GM19043 (cell line): Measurements from ENCODE around the gene IER5.

Source experiments
- ATAC-seq: cut with Tn5 transposase; IDR thresholded peaks from one replicate; pipeline ENCODE4 v1.9.1; 2021; ENCODE audit warnings: low read depth; ENCODE audit not compliant: unreplicated experiment

Gene IER5

DNA sequence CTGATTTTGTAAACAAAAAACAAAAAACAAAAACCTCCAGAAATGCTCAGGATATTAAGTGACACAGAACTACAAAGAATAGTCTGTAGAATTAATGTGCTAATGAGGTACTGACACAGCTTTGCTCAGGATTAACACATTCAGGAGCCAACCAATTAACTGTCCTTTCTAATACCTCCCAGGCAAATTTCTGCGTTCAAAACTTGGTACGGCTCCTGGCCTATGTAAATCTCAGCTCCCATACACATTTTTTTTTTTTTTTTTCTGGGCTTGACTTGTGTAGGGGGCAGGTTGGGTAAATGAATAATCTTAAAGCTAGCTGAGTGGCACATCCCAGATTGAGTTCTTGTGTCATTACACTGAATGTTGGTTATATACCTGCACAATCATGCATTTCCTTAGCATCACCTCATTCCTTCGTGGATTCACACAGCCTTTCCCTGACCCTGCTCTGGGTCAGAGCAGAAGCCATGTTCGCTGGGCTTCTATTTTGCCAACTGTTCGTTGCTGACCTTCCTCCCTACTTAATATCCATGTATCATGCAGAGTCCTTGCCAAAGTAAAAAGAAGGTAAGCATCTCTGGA is 12.6 kb upstream of the IER5 start:
- ATAC-seq, result no peak

DNA sequence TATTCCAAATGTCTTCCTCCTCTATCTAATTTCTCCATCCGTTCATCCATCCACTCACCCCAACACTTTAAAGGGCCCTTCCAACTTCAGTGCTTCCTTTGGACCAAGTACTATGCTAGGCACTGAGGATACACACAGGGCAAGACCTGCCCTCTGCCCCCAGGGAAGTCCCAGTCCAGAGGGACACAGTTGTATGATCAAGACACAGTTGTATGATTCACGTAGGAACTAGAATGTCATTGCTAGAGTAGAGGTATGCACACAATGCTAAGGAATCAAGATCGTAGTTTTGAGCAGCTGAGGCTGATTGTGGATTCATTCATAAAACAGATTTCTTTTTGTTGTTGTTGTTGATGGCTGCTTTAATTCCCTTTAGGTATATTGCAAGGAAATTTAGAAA is 11.6 kb upstream of the IER5 start:
- ATAC-seq, result no peak

DNA sequence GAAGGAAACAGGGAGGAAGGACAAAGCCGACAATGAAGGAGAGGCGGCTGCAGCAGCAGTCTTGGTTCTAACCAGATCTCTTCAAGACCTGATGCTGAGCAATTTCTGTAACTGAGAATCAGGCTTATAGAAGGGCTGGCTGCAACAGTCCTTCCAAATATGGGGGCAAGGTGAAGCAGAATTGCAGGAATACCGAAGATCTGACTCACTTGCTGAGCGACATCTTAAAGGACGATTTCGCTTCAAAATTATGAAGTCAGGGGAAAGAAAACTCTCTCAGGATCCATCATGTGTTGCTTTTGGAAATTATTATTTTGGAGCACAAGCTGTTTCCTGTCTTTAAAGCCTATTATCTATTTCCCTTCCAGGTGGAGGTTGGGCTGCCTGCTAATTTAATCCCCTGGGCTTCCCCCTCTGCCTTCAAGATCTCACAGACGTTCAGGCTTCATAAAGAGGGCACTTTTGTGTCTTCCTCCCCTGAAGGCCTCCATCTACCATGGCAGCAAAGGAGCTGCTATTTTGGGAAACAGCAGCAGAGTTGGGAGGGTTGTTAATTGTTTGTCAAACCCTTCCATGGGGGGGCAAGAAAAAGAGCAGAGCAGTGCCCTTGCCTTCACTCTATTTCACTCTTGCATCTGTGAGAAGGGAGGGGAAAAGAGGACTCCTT is 10.8 kb upstream of the IER5 start:
- ATAC-seq, result no peak

DNA sequence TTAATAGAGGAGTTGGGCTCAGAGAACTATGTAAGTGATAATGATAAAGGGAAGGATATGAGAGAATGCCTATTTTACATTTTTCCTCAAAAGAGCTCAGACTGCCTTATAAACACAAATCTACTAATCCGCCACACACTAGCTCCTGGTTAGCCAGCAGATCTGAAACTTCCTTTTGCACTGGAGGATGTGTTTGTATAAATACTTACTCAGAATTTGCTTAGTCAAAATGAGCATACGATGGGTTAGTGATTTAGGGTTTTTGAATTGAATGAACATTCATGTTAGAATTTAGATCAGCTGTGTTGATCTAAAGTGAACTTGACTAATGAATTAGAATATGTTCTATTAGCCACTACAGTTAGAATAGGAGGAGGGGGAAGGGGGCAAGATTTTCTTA is 9.1 kb upstream of the IER5 start:
- no peak for ATAC-seq

DNA sequence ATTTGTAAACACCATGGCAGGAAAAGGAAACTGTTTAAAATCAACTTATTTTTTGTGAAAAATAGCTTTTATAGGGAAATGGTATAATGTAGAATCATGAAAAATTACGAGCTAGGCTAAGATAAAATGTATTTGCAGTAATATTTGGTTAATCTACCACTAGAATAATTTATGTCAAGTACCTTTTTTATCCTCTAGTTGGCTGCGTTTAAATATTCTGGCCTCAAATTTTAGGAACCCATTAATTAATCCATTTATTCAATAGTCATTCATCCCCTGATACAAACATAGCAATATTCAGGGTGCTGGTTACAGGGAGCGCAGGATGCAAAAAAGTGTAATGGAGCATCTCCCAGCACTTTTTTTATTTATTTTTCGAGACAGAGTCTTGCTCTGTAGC is 8.6 kb upstream of the IER5 start:
- no peak for ATAC-seq

DNA sequence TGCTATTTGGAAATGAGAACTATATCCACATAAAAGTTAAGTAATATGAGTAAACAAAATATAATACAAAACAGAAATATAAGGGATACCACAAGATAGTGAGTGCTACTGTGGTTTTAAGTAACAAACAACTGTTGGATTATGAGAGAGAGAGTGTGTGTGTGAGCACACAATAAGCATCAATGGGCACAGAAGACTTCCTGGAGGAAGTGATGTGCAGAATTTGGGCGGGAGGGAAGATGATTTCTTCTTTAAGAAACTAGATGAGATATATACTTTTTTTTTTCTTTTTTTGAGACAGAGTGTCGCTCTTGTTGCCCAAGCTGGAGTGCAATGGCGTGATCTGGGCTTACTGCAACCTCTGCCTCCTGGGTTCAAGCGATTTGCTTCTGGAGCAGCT is 7.9 kb upstream of the IER5 start:
- no peak for ATAC-seq

DNA sequence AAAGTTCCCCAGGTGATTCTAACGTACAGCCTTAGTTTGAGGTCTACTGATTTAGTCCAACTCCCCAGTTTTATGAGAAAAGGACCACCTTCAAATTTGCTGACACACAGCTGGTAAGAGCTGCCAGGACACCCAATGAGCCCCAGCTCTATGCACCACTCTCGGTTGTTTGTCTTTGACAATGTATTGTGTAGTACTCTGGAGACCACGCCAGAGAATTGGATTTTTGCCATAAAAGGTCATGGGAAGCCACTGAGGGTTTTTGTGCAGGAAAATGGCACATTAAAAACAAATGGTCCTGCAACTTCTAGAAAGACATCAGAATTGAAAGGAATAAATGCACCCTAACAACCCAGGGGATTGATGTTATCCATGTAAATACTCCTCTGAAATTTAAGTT is 7.1 kb upstream of the IER5 start:
- ATAC-seq, result no peak

DNA sequence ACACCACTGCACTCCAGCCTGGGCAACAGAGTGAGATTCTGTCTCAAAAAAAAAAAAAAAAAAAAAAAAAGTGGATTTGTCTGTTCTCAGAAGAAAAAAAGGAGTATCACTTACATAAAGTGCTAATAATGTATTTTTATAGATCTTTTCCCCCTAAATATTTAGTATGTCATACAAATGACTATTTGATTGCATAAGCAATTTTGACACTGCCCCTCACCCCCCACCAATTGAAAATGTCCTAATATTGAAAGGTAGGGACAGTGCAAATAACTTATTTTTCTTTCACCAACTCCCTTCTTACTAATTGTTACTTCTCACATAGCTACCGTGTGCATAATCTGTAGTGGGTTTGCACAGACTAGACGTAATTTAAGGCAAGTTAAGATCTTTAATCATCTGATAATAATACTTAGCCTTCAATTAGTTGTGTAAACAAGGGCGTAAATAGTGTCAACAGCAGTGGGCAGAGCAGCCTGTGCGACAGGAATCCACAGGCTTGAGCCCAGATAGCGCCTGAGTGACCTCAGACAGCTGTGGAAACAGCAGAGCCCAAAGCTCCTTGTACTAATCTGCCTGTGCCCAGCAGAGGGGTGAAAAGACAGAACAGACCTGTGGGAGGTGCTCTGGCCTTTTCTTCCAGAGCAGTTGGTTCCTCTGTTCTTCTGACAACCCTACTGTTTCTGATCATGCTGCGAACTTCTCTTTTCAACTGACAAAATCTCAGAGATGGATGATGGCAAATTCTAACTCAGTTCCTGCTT is 4.5 kb upstream of the IER5 start:
- ATAC-seq, result no peak

DNA sequence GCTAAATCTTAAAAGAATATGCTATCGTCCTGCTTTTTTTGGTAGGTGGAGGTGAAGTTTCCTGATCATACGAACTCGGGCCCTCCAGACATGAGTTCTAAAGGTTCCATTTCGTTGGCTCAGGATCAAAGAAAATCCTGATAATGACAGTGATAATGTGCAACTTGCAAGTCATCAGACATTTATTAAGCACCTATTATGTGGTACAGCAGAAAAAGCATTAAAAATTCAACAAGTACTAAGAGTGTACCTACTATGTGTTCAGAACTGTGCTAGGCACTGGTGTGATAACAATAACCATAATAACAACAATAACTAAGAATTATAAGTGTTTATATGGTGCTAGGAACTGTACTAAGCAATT is 3.9 kb upstream of the IER5 start:
- ATAC-seq, result no peak

DNA sequence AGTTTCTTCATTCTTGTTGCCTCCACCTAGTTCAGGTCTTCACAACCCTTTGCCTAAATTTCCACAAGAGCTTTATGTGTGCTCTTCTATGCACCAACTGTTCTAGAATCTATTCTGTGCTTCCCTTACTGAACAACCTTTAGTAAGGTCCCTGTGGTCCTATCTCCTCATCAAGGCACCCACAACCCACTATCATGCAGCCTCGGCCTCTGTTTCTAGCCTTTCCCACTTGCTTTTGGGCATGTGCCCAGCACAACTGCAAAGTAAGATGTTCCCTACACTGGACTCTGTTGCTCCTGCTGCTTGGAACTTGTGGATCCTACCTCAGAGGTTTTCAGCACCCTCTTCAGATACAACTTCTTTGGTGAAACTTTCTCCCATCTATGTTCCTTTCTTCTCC is 2.4 kb upstream of the IER5 start:
- ATAC-seq, result no peak

DNA sequence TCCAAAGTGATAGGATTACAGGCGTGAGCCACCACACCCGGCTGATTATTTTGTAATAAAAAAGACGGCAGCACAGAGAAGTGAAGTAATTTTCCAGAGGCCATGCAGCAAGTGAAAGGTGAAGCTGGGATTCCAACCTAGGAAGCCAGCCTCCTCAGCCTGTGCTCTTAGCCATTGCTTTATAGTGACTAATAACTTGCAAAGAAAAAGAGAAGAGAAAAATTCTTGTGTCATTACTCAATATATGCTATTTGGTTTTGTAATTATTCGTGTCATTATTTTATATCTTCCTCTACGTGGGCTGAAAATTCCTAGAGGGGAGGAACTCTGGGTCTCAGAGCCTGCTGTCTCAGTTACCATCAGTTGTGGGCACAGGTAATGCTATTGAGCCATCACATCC is 1.6 kb upstream of the IER5 start:
- no peak for ATAC-seq

DNA sequence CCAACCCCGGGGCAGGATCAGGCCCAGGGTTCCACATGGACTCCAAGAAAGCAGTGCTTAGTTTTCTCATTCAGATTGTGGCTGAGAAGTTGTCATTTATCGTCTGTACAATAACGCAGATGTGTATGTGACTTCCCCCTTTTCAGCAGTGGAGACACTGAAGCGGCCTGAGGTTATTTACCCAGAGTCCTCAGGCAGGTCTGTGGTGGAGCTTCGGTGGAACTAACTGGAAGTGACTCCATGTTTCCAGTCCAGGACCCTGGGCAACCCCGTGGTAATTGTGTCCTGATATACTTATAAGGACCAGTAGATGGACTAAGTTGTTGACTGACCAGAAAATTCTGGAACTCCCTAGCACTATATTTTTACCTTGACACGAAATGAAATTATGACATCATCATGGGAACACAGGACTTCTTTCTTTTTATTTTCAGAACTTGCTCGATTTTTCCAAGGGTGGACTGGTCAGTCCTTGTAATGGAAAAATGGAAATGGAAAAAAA is 1.0 kb upstream of the IER5 start:
- ATAC-seq, result no peak

DNA sequence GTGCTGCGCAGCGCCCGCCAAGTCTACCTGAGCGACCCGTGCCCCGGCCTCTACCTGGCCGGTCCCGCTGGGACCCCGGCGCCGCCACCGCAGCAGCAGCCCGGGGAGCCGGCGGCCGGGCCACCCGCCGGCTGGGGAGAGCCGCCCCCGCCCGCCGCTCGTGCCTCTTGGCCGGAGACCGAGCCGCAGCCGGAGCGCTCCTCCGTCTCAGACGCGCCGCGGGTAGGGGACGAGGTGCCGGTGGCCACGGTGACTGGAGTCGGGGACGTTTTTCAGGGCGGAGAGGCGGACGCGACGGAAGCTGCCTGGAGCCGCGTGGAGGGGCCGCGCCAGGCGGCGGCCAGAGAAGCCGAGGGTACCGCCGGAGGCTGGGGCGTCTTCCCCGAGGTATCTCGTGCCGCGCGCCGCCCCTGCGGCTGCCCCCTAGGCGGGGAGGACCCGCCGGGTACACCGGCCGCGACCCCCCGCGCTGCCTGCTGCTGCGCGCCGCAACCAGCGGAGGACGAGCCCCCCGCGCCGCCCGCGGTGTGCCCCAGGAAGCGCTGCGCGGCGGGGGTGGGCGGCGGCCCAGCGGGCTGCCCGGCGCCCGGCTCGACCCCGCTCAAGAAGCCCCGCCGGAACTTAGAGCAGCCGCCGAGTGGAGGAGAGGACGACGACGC is 646 bp downstream of the IER5 start:
- no peak for ATAC-seq

DNA sequence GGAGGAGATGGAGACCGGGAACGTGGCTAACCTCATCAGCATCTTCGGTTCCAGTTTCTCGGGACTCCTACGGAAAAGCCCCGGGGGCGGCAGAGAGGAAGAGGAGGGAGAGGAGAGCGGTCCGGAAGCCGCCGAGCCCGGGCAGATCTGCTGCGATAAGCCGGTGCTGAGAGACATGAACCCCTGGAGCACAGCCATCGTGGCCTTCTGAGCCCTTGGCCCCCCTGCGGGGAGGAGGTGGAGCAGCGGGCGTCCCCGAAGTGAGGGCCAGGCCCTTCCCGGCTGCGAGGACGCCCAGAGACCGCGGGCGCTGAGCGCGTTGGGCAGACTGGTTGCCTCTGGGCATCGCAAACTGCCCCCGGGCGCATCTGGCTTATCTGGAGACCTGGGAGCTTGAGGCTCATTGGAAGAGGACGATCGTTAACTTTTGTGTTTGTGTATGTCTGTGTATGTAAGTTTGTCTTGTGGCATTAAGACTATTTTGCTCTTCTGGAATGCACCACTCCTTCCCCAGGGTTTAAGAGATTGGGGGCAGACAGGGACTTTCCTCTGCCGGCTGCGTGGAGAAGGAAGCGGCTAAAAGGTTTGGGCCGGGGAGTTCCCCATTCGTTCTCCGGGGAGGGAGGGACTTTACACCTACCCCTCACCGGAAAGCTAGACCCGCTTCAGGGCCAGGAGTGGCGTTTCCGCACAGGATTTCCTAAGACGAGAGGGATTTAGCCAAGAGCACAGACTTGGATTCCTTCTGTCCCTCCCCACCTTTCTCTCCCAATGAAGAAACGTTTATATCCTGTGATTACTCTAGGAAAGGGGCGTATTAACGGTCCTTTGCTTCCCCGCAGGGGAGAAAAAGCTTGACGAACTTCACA is 1.4 kb downstream of the IER5 start:
- ATAC-seq, result peak; percentile 33

DNA sequence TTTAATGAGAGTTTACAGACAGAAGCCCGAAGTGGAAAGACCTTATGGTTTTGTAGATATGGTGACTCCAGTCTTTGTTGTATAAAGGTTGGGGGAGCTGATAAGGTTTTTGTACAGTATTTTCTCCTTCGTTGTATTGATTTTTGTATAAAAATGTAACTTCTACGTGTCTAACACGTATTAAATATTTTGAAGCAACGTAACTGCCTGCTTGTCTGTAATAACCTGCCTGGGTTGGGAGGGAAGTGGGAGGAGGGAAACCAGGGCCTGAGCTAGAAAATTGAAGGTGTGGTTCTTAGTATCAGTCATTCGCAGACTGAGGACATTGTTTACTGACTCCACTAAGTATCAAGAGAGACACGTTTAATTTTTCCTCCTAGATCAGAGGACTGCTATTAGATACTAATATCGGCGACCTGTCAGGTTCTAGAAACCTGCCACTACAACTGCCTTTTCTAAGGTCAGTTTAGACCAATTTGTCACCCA is 2.2 kb downstream of the IER5 start:
- ATAC-seq, result no peak

DNA sequence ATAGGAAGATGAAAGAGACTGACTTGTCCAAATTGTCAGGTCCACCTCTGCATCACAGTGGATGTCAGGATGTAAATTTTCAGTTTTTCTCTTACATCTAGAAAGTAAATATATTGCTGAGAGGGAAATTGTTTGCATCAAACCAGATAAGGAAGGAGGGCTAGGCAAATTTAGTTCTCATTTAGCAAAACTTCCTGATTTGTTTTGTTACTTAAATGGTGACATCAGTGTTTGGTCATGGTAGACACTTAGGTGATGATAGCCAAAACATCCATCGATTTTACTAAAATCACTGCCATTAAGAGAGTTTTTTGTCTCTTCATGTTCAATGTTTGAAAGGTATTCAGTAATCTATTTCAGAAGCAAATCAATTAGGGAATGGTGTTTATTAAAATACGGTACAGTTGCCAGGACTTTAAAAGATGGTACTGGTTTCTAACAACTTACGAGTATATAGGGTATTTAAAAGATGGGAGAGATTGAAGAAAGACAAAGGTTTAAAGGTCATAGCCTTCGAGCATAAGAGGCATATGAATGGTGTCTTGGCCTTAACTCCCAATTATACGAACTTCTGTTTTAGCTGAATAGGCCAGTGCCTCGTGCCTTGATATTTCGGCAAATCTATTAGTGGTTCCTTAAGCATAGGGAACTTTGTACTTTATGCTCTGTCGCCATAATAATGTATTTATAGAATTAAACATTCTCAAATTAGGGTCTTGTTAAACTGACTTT is 3.0 kb downstream of the IER5 start:
- no peak for ATAC-seq

DNA sequence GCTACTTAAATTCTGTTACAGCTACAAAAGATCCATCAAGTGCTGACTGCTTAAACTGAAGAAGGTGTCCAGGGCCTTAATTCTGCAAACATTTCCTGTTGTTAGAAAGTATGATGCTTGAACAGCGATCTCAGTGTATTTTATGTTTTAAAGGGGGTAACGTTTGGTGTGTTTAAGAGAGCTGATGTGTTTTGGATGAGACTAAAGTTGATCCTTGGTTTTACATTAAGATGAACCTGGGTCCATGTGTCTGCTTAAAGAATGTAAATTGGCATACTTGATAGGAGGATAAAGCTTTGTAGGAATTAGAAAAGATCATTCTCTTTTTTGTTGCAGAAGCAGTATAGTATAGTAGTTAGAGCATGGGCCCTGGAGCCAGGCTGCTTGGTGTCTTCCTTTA is 3.6 kb downstream of the IER5 start:
- ATAC-seq, result no peak

DNA sequence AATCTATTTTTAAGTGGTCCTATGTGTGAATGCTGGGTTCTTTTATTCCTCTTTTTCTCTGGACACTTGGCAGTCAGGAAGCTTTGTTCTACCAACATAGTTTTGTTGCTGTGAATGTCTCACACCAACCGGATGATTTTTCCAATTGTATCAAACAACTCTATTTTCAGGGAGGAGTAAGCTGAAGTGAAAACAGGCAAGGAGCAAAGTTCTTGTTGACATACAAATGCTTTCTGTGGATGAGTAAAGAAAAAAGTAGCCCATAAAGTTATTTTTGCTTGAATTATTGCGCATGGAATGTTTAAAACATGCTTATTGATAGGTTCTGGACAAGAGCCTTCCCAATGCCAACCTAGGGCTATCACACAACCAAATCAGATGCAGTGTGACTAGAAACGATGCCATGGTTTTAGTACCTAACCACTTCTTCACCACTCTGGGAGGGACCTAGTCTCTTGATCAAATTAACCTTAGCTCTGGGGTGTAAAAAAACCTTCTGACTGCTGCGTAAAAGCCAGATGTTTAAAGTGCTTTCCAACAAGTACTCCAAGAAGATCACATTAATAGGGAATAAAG is 4.5 kb downstream of the IER5 start:
- no peak for ATAC-seq

DNA sequence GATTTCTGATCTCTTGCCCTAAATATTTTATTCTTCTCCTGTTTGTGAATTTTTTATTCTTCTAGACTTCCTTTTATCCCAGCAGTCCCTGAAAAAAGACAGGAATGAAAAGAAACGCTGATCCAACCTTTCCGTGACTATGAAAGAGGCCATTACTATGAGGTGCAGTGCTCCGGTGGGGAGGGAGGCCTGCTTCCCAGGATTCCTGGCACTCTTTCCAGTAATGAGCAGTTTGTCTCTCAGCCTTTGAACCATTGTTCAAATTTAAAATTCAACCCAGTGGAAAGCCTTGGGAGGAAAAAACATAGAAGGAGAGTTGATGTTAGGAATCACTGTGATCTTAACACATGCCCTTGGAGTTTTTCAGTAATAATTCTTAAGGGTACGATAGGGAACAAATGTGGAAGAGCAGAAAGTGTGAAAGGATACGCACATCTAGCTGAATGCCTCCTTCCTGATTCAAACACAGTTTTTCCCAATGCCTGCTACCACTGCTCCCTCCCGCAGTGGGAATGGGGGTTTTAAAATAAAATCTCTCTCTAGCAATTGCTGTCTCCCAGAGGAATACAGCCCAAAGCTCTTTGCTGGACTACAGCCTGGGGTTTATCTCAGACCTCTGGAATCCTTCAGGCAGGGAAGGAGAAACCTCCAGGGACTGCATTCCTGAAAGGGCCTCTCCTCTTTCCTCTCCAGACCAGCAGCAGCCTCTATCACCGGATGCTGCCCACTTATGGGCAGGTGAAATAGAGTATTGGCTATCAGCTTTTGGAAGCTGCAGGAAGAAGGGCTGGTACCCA is 6.1 kb downstream of the IER5 start:
- no peak for ATAC-seq
